GM06990 (cell line): ENCODE results near the gene RABGAP1.
A peak's percentile ranks its signal among the peaks of the same experiment; 100 is the strongest.

Experiments
- DNase-seq: peaks from one replicate; pipeline ENCODE4 v3.0.0-alpha.2; 2011; ENCODE audit not compliant: insufficient read length; ENCODE audit errors: extremely low read depth
- H3K27me3 ChIP-seq: replicated peaks from 2 replicates; pipeline ENCODE4 v1.6.0; 2011; ENCODE audit warnings: low read length; ENCODE audit not compliant: control insufficient read depth, insufficient read depth
- H3K36me3 ChIP-seq: 2 replicates; pipeline ENCODE4 v1.5.1; 2011; ENCODE audit warnings: low read length; ENCODE audit not compliant: control insufficient read depth, insufficient read depth
- H3K4me3 ChIP-seq: replicated peaks from 2 replicates; pipeline ENCODE4 v1.5.1; 2011; ENCODE audit warnings: low read depth, mild to moderate bottlenecking, control low read depth, low read length
- TF ChIP-seq, protein P1 (sequence below): IDR thresholded peaks from 2 replicates; pipeline ENCODE4 v1.5.1; 2011; ENCODE audit warnings: low read length, control low read depth, mild to moderate bottlenecking, inconsistent platforms; ENCODE audit not compliant: insufficient read depth, poor library complexity, severe bottlenecking

RABGAP1 gene

DNA sequence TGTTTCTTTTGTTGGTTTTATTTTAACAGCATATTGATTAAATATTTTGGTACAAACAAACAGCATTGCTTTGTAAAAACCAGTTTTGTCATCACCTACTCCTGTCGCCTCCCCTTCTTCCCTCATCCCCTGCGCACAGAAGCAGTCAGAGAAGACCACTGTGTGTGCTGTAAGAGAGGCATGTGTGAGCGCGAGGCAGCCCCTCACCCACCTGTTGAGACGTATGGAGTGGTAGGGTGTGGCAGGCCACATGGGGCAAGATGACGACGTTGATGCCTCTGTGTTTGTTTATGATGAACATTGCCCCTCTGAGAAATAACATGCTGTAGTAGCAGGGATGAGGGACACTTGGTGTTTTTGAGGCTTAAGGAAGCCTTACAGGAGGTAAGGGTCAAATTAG is 164.0 kb downstream of the RABGAP1 start:
- TF ChIP-seq, protein P1, sequence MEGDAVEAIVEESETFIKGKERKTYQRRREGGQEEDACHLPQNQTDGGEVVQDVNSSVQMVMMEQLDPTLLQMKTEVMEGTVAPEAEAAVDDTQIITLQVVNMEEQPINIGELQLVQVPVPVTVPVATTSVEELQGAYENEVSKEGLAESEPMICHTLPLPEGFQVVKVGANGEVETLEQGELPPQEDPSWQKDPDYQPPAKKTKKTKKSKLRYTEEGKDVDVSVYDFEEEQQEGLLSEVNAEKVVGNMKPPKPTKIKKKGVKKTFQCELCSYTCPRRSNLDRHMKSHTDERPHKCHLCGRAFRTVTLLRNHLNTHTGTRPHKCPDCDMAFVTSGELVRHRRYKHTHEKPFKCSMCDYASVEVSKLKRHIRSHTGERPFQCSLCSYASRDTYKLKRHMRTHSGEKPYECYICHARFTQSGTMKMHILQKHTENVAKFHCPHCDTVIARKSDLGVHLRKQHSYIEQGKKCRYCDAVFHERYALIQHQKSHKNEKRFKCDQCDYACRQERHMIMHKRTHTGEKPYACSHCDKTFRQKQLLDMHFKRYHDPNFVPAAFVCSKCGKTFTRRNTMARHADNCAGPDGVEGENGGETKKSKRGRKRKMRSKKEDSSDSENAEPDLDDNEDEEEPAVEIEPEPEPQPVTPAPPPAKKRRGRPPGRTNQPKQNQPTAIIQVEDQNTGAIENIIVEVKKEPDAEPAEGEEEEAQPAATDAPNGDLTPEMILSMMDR, result no peak
- H3K27me3 ChIP-seq, result no peaks in the 10 kb centered on the region
- peaks cover 24% of the 10 kb centered on the region for H3K36me3 ChIP-seq
- H3K4me3 ChIP-seq, result no peak overlapping the region
- DNase-seq, result no peak

DNA sequence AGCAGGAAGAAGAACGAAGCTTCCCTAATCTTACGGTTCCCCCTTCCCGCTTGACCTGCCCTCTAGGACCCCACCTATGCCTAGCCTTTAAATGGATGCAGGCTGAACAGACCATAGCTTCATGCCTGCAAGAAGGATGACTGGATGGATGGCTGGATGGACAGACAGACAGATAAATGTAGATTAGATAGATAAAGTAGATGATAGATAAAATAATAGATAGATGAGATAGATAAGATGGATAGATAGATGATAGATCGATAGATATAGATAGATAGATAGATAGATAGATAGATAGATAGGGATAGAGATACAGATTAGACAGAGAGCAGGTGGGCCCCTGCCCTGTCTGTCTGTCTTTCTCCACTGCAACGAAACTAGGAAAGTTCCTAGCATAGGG is 164.7 kb downstream of the RABGAP1 start:
- no peak for DNase-seq
- TF ChIP-seq, protein P1, result no peak
- Histone ChIP-seq H3K36me3 (peaks cover 28% of the 10 kb centered on the region), H3K4me3 (no peak overlapping the region), H3K27me3 (no peaks in the 10 kb centered on the region)

DNA sequence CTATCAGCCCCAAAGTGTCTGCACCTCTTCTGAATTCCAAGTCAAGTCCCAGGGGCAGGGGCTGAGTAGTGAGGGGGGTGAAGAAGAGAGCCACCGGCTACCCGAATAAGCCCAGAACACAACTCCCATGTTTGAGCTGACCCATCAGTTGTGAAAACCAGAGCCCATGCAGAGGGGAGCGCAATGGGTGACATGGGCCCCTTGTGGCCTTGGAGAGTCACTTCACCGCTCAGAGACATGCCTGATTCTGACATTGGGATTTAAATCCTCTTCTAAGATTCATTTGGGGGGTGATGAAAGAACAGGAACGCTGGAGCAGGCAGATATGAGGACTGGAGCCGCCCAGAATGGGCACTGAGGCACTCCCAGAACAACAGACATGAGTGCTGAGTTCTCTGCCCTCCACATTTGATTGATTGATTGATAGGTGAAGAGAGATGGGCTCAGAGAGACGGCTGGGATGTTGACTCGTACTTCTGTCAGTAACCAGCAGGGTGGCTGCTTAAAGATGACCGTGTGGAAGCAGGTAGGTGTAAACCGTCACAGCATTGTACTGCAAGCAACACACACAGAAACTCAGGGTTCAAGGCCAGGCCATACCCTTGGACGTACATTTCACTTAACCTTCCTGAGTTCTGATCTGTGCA is 166.9 kb downstream of the RABGAP1 start:
- no peak for DNase-seq
- Histone ChIP-seq H3K4me3 (no peak overlapping the region), H3K36me3 (peaks cover 25% of the 10 kb centered on the region), H3K27me3 (no peaks in the 10 kb centered on the region)
- TF ChIP-seq, protein P1, result peak; percentile 3

DNA sequence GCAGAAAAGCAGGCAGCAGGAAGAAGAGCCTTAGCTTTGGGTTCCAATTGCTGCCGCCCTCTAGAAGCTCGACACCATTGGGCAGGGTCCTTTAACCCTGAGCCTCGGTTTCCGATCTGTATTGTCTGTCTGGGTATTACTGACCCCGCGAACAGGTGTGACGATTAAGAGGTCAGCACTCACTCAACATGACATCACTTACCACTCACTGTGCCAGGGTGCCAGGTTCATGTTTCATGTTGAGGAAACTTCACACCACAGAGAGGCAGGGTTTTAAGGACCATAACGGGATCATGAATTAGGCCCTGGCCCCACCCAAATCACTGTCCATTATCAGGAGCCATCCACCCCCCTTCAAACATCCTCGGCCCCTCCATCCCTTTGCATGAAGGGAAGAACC is 168.2 kb downstream of the RABGAP1 start:
- DNase-seq, result no peak
- TF ChIP-seq, protein P1, result no peak
- Histone ChIP-seq H3K36me3 (peaks cover 24% of the 10 kb centered on the region), H3K27me3 (no peaks in the 10 kb centered on the region), H3K4me3 (no peak overlapping the region)

DNA sequence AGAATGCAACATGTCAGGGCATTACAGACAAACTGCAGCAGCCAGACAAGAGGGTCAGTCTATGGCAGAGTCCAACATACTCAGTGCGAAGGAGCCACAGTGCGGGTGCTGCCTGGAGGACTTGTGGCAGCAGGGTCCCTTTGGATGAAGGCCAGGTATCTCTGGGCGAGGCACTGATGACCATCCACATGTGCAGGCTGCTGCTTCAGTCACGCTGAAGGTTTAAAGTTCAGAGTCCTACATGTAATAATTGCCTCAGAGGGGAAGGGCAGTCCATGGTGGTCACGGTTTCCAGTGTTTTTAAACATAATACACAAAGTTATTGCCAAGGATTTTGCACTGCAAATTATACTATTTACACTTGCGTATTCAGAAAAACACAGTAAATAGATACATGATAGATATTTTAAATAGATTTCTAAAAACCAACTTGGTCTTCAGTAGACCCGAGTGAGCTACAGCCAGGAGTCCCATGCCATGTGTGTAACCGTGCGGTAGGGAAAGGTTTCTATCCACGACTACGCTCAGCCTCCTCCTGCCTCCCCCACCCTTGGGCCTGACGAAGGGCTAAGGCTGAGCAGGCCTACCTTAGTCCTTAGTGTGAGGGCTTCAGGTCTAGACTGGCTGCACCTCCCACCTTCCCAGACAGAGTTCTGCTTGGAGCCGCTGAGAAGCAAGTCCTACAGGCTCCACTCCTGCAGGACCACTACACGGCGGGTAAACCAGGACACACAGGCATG is 168.9 kb downstream of the RABGAP1 start:
- no peak overlapping the region for H3K4me3 ChIP-seq
- no peaks in the 10 kb centered on the region for H3K27me3 ChIP-seq
- DNase-seq, result no peak
- peaks cover 24% of the 10 kb centered on the region for H3K36me3 ChIP-seq
- TF ChIP-seq, protein P1, result no peak
